Measurements from ENCODE around the gene MATN3. TPM values are rescaled to one million over a fixed set of nuclear protein-coding genes. Genes with fewer than 3 reads are reported as not detected.
"Not testable (repeated sequence)": the region's sequence is repeated elsewhere in the genome, so short reads cannot be mapped to it uniquely, and the experiment has no call there.

MATN3 gene, protein sequence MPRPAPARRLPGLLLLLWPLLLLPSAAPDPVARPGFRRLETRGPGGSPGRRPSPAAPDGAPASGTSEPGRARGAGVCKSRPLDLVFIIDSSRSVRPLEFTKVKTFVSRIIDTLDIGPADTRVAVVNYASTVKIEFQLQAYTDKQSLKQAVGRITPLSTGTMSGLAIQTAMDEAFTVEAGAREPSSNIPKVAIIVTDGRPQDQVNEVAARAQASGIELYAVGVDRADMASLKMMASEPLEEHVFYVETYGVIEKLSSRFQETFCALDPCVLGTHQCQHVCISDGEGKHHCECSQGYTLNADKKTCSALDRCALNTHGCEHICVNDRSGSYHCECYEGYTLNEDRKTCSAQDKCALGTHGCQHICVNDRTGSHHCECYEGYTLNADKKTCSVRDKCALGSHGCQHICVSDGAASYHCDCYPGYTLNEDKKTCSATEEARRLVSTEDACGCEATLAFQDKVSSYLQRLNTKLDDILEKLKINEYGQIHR
- not detected for total RNA-seq

DNA sequence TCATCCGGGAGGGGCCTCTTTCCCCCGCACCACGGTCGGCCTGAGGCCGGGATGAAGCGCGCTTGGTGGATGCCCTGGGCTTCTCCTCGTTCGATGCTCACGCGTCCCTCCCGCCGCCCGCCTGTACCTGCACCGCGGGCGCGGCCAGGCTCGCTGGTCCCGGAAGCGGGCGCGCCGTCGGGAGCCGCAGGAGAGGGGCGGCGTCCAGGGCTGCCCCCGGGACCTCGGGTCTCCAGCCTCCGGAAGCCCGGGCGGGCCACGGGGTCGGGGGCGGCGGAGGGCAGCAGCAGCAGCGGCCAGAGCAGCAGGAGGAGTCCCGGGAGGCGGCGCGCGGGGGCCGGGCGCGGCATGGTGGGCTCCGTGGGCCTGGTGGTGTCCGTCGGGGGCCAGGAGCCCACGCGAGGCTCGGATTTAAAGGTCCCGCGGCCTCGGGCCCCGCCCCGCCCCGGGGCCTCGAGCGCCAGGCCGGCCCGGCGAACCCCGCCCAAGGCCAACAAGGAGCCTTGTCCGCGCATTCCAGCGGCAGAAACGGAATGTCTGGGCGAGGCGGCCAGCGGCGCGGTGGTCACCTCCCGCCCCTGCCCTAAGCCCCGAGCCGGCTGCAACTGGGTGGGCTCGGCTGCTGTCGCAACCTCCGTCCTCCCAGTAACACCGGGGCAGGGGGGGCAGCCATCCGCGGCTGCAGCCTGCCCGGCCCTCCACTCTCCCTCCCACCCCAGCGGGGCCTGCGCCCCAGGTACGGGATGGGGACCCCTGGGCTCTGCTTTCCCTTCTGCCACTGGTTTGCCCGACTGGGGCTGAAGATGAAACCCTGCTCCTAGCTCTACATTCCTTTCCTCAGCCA is at the start of gene MATN3:
Gene MATN3, minus strand, starts transcription at position 387 of the 844 bp plus-strand sequence. Its CDS starts 37 bp downstream, at position 350.
- ChIA-PET POLR2A (no interaction called here), CTCF (interaction anchor here (0.7 to 1.0 kb wide), 2 partner anchors 54 to 78 kb away, joined by 3 read pairs; no protein-coding TSS in a partner anchor)

- CTCF ChIA-PET = no interaction called here
Observed at GRCh38 chr2:20061940-20062339, 49.5 kb upstream of the MATN3 start.

DNA sequence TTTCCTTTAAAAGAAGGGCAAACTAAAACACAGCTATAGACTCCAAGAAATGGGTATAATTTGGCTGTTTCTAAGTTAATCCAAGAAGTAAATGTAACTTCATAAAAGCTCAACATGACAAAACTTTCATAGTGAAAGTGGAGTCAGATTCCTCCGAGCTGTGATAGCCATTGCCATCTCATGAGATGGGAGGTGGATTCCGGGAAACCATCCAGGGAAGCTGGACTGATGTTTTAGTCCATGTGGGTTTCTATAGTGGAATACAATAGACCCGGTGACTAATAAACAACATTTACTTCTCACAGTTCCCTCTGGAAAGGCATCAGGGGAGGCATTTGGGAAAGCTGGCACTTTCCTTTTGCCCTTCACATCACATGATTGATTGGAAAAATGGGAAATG is 49.0 kb upstream of the MATN3 start:
- ChIA-PET CTCF (no interaction called here), POLR2A (no interaction called here)

More at GRCh38 chr2:20061940-20062339, 49.5 kb upstream of the MATN3 start:
- POLR2A ChIA-PET = no interaction called here

- POLR2A ChIA-PET = no interaction called here
Observed at GRCh38 chr2:20060106-20060505, 47.6 kb upstream of the MATN3 start.

GRCh38 chr2:20057268-20057667 is 44.8 kb upstream of the MATN3 start:
- ChIA-PET CTCF (no interaction called here), POLR2A (no interaction called here)

More at GRCh38 chr2:20060106-20060505, 47.6 kb upstream of the MATN3 start:
- CTCF ChIA-PET = no interaction called here

DNA sequence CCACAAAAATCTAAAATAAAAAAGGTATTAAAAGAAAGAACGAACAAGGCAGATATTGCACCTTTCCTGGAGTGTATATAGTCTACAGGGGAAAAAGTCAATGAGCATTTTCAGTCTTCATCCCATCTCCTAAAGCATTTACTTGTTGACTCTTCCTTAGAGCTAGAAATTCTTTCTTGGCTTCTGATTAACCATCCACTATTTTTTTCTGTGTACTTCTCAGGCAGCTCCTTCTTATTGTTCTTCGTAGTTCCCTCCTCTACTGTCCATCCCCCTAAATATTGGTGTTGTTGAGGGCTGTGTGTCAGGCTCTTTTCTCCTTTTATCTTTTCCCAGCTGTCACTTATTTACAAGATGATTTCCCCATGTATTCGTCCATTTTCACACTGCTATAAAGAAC is 42.5 kb upstream of the MATN3 start:
- CTCF ChIA-PET = no interaction called here

GRCh38 chr2:20054119-20054518 is 41.7 kb upstream of the MATN3 start:
- POLR2A ChIA-PET = no interaction called here
- CTCF ChIA-PET = interaction anchor here (0.7 kb wide), 1 partner anchor 735 kb away, joined by 3 read pairs; no protein-coding TSS in a partner anchor

More for the DNA sequence above, 42.5 kb upstream of the MATN3 start:
- POLR2A ChIA-PET = no interaction called here

- POLR2A ChIA-PET = interaction anchor here (0.7 kb wide), 1 partner anchor 87 kb away, joined by 4 read pairs; no protein-coding TSS in a partner anchor
- CTCF ChIA-PET = no interaction called here
Observed at GRCh38 chr2:20052861-20053281, 40.4 kb upstream of the MATN3 start.

DNA sequence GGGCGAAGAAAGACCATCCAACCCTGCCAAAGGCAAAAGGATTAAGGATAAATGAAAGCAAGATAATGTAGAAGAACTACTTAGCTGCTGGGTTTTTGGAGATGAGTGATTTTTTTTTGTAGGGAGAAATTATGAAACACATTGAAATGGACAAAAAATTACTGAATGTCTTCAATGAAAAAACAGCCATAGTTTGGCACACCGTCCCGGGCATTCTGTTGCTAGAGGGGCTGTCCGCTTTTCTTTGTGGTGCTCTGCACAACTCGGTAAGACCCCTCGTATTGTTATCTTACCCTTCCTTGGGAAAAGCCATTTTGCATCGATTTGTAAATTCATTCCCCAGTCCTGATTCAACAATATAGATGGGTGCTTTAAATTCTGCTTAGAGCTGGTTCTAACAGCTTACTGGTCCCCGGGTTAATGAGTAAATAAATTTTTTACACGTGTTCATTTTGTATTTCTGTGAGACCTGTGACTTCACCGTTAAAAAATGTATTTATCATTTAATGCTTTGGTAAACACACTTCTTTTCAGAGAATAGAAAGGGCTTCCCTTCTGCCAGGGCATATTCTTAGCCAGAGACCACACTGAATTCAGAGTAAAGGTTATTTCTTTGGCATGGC is 39.9 kb upstream of the MATN3 start:
- POLR2A ChIA-PET = interaction anchor here (0.7 kb wide), 1 partner anchor 86 kb away, joined by 4 read pairs; no protein-coding TSS in a partner anchor
- CTCF ChIA-PET = interaction anchor here (1.3 kb wide), 1 partner anchor 173 kb away, joined by 3 read pairs; the partner anchor contains the start of gene SDC1

GRCh38 chr2:20051532-20052228 is 39.2 kb upstream of the MATN3 start, which contains the start of gene LAPTM4A:
Gene LAPTM4A (minus strand): TSS chr2:20051628. CDS start chr2:20051520, 108 bp downstream.
- ChIA-PET CTCF (interaction anchor here (0.9 to 1.3 kb wide), 2 partner anchors 36 to 174 kb away, joined by 3 to 4 read pairs; partner anchors contain the start of gene SDC1), POLR2A (interaction anchor here (0.7 kb wide), 1 partner anchor 985 kb away, joined by 3 read pairs; no protein-coding TSS in a partner anchor)

DNA sequence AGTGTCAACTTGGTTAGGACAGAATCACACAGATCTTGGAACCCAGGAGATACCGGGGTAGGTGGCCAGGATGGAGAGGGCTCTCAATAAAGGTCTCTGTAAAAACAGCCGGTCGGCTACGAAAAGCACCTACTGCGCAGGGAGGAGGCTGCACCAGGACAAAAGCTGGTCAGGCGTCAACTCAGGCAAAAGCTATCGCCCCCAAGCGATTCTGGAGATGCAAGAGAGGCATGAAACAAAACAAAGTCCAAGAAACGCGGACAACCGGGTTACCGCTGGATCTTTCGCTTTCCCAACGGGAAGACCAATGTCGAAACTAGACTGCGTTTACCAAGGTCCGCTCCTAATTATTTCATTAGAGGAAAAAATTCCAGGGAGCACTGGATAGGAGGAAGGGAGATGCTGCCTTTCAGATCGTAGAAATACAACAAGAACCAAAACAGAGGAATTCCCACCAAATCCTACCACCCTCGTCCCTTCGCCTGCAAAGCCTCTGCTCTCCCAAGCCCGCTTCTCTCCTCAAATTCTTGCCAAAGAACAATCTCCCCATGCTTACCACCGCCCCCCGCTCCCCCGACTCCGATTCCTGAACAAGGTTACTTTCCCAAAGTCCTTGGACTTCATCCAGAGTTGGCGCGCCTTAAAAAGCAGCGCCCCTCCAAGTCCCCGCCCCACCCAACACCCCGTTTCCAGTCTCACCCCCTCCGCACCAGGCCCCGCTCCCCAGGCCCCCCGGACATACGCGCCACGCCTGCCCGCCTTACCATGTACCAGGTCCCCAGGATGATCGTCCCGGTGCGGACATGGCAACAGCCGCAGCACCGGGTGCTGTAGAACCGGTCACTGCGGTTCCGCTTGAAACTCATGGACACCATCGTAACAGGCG is 38.4 kb upstream of the MATN3 start:
- ChIA-PET POLR2A (interaction anchor here (0.7 kb wide), 1 partner anchor 985 kb away, joined by 3 read pairs; no protein-coding TSS in a partner anchor), CTCF (interaction anchor here (0.9 to 1.3 kb wide), 2 partner anchors 36 to 174 kb away, joined by 3 to 4 read pairs; partner anchors contain the start of gene SDC1)

GRCh38 chr2:20050104-20050645 is 37.7 kb upstream of the MATN3 start:
- ChIA-PET CTCF (no interaction called here), POLR2A (no interaction called here)

DNA sequence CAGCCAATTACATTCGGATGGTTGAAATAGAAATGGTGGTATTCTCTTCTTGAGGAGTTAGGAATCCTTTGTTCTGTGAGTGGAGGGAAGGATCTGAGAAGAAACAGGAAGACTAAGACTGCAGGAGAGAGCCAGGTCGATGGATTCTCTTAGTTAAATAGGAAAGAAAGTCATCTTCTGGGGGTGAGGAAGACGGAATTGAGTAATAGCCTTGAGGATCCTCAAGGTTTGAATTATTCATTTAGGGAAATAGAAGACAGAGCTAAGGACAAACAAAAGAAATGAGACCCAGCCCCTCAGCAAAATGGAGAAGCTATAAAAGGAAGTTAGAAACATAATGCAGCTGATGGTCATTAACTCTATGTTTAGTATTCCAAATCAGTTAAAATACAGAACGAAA is 37.2 kb upstream of the MATN3 start:
- ChIA-PET CTCF (no interaction called here), POLR2A (no interaction called here)

DNA sequence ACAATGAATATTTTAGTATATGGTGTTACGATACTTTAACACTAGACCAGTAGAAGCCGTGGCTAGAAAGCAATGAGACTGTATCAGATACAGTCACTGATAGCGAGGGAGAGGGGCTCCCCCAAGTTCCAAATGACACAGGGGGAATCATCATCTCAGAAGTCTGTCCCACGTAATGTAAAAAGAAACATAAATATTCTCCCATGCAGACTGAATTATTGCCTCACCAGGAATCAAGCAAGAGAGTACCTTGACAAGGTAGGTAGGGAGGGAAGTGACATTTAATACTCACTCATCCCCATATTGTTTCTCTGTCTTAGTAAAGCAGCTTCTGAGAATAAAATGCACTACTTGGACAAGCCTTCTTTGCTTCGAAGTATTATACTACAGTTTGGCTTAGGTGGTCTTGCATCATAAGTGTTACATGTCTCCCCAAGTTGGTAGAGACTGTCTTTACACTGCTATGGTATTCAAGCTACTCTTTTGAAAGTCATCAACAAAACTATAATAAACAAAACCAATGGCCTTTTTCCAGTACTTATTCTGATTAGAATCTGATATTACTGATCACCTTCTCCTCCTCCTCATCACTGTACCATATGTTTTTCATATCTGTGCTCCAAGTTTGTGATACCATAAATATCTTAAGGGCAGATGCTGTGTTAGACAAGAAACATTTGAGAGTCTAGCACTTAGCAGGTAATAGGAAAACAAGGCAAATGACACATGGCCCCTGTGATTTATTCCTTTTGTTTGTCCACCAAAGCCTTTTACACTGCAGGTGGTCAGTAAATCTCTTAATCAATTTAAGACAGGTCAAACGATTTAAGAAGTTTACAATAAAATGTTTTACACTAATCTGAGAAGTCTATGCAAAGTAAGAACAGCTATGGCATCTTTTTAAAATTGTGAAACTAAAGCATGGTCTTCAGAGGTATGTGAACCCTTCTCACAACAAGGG is 36.3 kb upstream of the MATN3 start:
- POLR2A ChIA-PET = no interaction called here
- CTCF ChIA-PET = no interaction called here

DNA sequence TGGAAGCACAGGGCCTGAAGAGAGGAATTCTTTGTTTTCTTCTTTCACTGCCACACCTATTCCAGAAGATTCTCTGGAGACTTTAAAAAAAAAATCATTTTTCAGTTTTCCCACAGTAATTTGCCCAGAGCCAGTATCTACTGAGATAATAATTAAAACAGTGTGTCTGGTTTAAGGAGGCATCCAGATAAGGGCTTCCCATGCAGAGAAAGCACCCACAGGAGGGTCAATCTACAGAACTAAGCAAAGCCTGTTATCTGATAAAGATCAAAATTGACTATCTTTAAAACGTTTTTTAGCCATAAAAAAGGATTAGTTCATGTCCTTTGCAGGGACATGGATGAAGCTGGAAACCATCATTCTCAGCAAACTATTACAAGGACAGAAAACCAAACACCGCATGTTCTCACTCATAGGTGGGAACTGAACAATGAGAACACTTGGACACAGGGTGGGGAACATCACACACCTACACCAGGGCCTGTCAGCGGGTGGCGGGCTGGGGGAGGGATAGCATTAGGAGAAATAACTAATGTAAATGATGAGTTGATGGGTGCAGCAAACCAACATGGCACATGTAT is 33.3 kb upstream of the MATN3 start:
- CTCF ChIA-PET, POLR2A ChIA-PET: not testable (repeated sequence)

DNA sequence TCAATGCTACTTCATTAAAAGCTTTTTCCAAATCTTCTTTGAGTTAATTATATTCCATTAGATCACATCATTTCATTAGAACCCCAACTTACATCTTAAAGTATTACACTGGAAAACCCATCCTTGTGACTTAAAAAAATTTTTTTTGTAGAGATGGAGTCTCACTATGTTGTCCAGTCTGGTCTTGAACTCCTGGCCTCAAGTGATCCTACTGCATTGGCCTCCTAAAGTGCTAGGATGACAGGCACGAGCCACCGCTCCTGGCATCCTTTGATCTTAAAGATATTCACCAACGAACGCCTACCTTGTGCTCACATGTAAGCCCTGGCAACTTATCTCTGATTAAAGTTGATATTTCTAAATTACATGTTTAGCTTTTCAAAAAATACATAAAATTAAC is 32.3 kb upstream of the MATN3 start:
- ChIA-PET POLR2A (no interaction called here), CTCF (no interaction called here)

All from activated CD8-positive, alpha-beta memory T cell treated with anti-CD3 and anti-CD28 coated beads for 36 hours (primary cell).